ENCODE data around the gene DDX39A. TPM values are rescaled to one million over a fixed set of nuclear protein-coding genes. Genes with fewer than 3 reads are reported as not detected.

Gene DDX39A
- total and polyA plus RNA-seq, 2 donors (not counting 1 experiment from before 2014, with no cell fraction given), result 35.9 to 36.5 TPM

GRCh38 chr19:14383661-14384555 lies 35.2 kb downstream of the DDX39A start:
- TF ChIP-seq EZH2 (IDR thresholded peaks at IDR 0.05; ENCODE audit: low read length, missing control alignments) (no peak), CTCF (conservative IDR thresholded peaks at IDR 0.05 in 1 of 2, IDR thresholded peaks at IDR 0.05 in 1 of 2; ENCODE audit: low read depth in 1 of 2, low read length in 2 of 2) (peak; percentile 13 to 20)
- no peak overlapping the region for H2AFZ ChIP-seq (ENCODE audit: low read length)

GRCh38 chr19:14381689-14382474 lies 37.3 kb downstream of the DDX39A start:
- peaks cover 38% of the 10 kb centered on the region for H3K79me2 ChIP-seq (ENCODE audit: control insufficient read depth, insufficient read depth, low read length)

More at GRCh38 chr19:14383661-14384555, 35.2 kb downstream of the DDX39A start:
- H3K36me3 ChIP-seq (ENCODE audit: control insufficient read depth, insufficient read depth, low read length), result no peaks in the 10 kb centered on the region
- peak; percentile 62 to 67 for DNase-seq (ENCODE audit: low read depth in 2 of 2)
- peak overlapping the region; percentile 83 for H3K4me2 ChIP-seq (ENCODE audit: extremely low read depth, insufficient read depth, low read length)
- H3K4me1 ChIP-seq (ENCODE audit: control insufficient read depth, extremely low read depth, insufficient read depth, low read length), result peaks cover 11% of the 10 kb centered on the region
- H3K27me3 ChIP-seq (ENCODE audit: control insufficient read depth, insufficient read depth, low read length), result no peaks in the 10 kb centered on the region
- peak overlapping the region; percentile 46 for H3K9ac ChIP-seq (ENCODE audit: insufficient read depth, low read length)
- H4K20me1 ChIP-seq (ENCODE audit: control insufficient read depth, extremely low read depth, insufficient read depth, low read length), result no peaks in the 10 kb centered on the region
- peak overlapping the region; percentile 19 to 48 (median 42) for H3K4me3 ChIP-seq (replicated peaks in 1 of 4; ENCODE audit: control extremely low read depth in 1 of 4, insufficient read depth in 1 of 4, low read depth in 3 of 4, low read length in 4 of 4)
- peak overlapping the region; percentile 91 for H3K27ac ChIP-seq (ENCODE audit: insufficient read depth, low read length)
- peaks cover 41% of the 10 kb centered on the region for H3K79me2 ChIP-seq (ENCODE audit: control insufficient read depth, insufficient read depth, low read length)
- H3K9me3 ChIP-seq (ENCODE audit: control insufficient read depth, insufficient read depth, low read depth, low read length), result no peaks in the 10 kb centered on the region

More at GRCh38 chr19:14381689-14382474, 37.3 kb downstream of the DDX39A start:
- Histone ChIP-seq H3K36me3 (ENCODE audit: control insufficient read depth, insufficient read depth, low read length) (no peaks in the 10 kb centered on the region), H3K9ac (ENCODE audit: insufficient read depth, low read length) (peak overlapping the region; percentile 71), H3K4me3 (replicated peaks in 1 of 4; ENCODE audit: control extremely low read depth in 1 of 4, insufficient read depth in 1 of 4, low read depth in 3 of 4, low read length in 4 of 4) (peak overlapping the region; percentile 76 to 82 (median 79)), H2AFZ (ENCODE audit: low read length) (no peak overlapping the region), H4K20me1 (ENCODE audit: control insufficient read depth, extremely low read depth, insufficient read depth, low read length) (no peaks in the 10 kb centered on the region), H3K4me2 (ENCODE audit: extremely low read depth, insufficient read depth, low read length) (peak overlapping the region; percentile 96), H3K27ac (ENCODE audit: insufficient read depth, low read length) (peak overlapping the region; percentile 92), H3K4me1 (ENCODE audit: control insufficient read depth, extremely low read depth, insufficient read depth, low read length) (peaks cover 11% of the 10 kb centered on the region), H3K9me3 (ENCODE audit: control insufficient read depth, insufficient read depth, low read depth, low read length) (no peaks in the 10 kb centered on the region), H3K27me3 (ENCODE audit: control insufficient read depth, insufficient read depth, low read length) (no peaks in the 10 kb centered on the region)
- DNase-seq (ENCODE audit: low read depth in 2 of 2), result peak; percentile 31 to 44
- no peak for TF ChIP-seq CTCF (conservative IDR thresholded peaks at IDR 0.05 in 1 of 2, IDR thresholded peaks at IDR 0.05 in 1 of 2; ENCODE audit: low read depth in 1 of 2, low read length in 2 of 2)
- no peak for TF ChIP-seq EZH2 (IDR thresholded peaks at IDR 0.05; ENCODE audit: low read length, missing control alignments)
